HG03520 (cell line): Measurements from ENCODE around the gene MOSPD3.

ENCODE experiments used
- ATAC-seq: cut with Tn5 transposase; IDR thresholded peaks from one replicate; pipeline ENCODE4 v1.9.1; 2021; ENCODE audit warnings: mild to moderate bottlenecking, moderate library complexity; ENCODE audit not compliant: unreplicated experiment

The MOSPD3 gene

DNA sequence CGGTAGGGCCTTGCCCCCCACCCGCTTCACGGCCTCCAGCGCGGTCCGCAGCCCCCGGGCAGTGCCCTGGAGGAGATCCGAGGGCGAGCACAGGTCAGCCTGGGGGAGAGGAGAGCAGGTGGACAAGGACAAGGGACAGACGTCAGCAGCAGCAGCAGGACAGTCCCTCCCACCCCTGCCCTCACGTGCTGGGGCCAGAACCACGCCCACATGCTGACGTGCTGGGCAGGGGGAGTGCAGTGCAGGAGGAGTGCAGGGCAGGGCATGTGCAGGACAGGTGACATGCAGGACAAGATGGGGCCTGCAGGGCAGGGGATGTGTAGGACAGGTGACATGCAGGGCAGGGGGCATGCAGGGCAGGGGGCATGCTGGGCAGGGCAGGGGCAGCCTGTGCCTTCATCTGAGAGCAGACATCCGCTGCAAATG lies 37.1 kb upstream of the MOSPD3 start:
- no peak for ATAC-seq

GRCh38 chr7:100575746-100576383 lies 36.5 kb upstream of the MOSPD3 start:
- ATAC-seq, result no peak

DNA sequence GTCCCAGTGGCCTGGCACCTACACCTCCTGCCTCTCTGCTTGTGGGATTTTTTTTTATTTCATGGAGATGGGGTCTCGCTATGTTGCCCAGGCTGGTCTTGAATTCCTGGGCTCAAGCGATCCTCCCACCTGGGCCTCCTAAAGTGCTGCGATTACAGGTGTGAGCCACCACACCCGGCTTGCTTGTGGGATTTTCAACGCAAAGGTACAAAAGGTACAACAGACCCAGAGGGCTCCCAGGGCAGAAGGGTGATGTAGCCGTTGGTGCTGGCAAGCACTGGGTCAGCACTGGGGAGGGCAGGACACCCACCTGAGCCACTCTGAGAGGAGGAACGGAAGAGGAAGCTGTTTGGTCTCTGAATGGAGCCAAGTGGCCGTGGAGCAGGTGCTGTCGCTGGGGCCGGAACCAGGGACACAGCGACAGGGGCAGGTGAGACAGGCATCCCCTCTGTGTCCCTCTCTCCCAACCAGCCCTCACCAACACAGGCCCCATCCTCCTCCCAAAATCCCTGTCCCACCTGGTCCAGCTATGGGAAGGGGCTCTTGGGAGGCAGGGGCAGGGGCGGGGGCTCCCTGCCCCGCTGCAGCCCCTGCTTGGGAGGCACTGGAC lies 35.9 kb upstream of the MOSPD3 start:
- no peak for ATAC-seq

GRCh38 chr7:100577103-100577502 lies 35.2 kb upstream of the MOSPD3 start:
- ATAC-seq, result no peak

- no peak for ATAC-seq
These were observed 34.8 kb upstream of the MOSPD3 start for GRCh38 chr7:100577507-100577906.

- ATAC-seq, result no peak
These were observed 33.8 kb upstream of the MOSPD3 start for GRCh38 chr7:100578246-100579183.

GRCh38 chr7:100580466-100581283 lies 31.7 kb upstream of the MOSPD3 start:
- no peak for ATAC-seq

DNA sequence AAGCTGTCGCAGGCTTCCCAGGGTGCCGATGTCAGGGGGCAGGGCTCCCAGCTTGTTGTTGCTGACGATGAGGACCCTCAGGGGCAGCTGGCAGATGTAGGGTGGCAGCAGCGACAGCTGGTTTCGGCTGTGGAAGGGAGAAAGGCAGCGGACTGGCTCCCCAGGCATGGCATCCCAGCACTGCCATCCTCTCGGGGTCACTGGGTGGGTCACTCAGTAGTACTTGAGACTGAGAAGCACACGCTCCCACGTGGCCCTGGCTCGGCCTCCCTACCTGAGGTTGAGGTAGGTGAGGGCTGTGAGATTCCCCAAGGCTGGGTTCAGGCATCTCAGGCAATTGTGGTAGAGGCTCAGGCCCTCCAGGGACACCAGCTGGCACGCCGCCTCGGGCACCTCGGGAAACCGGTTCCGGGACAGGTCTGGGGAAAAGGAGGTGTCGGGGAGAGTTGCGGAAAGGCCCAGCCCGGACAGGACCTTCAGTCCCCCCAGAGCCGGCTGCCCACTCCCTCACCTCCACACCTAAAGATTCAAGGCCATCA lies 30.2 kb upstream of the MOSPD3 start:
- ATAC-seq, result no peak

DNA sequence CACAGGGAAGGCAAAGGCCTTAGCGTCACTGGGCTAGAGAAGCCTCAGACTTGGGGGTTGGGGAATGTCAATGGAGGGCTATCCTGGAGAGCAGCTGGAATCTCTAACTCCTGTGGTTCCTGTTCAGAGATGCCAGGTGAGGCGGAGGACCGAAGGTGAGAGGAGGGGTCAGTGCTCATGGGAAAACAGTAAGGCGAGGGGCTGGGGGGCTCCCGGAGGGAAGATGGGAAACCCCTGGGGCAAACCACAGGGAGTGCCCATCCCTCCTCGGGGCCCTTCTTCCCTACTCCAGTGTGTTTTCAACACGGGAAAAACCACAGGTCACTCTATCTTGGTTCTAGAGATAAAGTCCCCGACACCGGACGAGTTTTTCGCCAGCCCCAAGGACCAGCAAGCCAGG lies 29.7 kb upstream of the MOSPD3 start:
- no peak for ATAC-seq

GRCh38 chr7:100583132-100584053 lies 28.9 kb upstream of the MOSPD3 start:
- no peak for ATAC-seq

DNA sequence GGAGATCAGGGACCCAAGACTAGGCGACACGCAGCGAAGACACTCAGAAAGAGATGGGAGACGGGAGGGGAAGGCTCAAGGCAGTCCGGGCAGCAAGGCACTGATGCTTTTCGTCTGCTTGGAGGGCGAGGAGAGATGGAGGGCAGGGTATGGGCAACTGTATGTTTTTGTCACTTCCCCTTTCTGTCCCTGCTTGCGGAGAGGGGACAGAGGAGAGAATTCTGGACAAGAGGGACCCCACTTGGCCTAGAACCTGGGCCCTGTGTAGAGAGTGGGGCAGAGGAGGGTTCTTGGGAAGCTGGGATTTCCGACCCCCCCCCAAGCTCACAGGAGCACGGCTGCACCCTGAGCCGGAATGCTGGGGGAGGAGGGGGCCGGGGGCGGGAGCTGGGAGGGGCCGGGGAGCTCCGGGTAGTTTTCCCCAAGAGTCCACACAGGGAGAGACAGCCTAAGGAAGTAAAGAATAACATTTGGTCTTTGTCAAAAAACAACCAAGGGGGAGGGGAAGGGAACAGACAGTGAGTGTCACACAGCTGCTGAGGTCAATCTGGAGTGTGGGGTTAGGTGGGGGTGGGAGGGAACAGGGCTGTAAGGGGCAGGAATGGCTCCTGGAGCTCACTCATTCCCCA lies 28.2 kb upstream of the MOSPD3 start:
- ATAC-seq, result no peak

- ATAC-seq, result no peak
These were observed 27.4 kb upstream of the MOSPD3 start for GRCh38 chr7:100584683-100585510.

GRCh38 chr7:100585511-100586265 lies 26.7 kb upstream of the MOSPD3 start, which contains the start of gene LRCH4:
Gene LRCH4, minus strand, starts transcription at chr7:100586129. Its CDS starts 29 bp downstream, at chr7:100586100.
- no peak for ATAC-seq

DNA sequence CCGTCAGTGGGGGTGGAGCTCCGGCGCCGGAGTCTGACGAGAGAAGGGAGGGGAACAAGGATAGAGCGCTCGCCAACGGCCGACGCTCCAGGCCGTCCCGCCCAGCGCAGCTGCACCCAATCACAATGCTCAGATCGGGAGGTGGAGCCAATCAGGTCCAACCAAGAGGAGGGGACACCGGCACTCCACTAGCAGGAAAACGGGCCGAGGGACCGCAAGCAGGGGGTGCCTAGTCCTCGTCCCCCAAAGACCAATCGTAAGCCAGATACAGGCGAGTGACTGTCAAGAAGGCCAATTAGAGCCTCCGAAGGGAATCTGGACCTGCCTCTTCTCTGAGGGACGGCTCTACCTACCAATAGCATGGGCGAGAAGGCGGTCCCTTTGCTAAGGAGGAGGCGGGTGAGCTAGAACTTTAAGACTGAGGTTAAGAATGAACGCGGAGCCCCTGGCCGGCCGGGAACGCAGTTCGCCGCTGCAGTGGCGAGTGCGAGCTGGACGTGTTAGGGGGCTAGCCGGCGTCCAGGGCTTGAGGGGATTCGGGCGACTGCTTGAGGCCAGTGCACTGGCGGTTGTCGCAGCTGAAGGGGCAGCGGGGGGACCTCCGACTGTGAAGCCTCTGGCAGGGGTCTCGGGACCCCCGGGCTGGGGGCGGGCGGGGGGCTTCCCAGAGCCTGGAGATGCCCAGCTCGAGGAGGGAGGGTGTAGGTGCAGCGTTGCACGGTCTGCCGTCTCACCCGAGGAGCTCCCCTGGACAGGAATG lies 25.9 kb upstream of the MOSPD3 start, which contains the start of gene FBXO24:
Gene FBXO24 (plus strand): TSS at position 63 of the 760 bp plus-strand sequence. CDS start 298 bp downstream, at position 361.
- peak; percentile 82 for ATAC-seq

- no peak for ATAC-seq
These were observed 23.9 kb upstream of the MOSPD3 start for GRCh38 chr7:100588438-100588837.

GRCh38 chr7:100589341-100589947 lies 22.9 kb upstream of the MOSPD3 start:
- no peak for ATAC-seq
